Measurements from ENCODE around the gene C2orf72. TPM values are rescaled to one million over a fixed set of nuclear protein-coding genes. Genes with fewer than 3 reads are reported as not detected.
"Not testable (repeated sequence)": the region's sequence is repeated elsewhere in the genome, so short reads cannot be mapped to it uniquely, and the experiment has no call there.

Gene C2orf72
- total RNA-seq, 1 donor from 2014 or later, result 32.4 TPM

- DNase-seq, result peak; percentile 37
Observed at GRCh38 chr2:231015478-231015877, 21.8 kb upstream of the C2orf72 start.

GRCh38 chr2:231015926-231016325, 21.4 kb upstream of the C2orf72 start:
- no peak for DNase-seq

- DNase-seq, result no peak
Observed at GRCh38 chr2:231016566-231017230, 20.6 kb upstream of the C2orf72 start.

GRCh38 chr2:231017231-231017598, 20.1 kb upstream of the C2orf72 start:
- peak; percentile 80 for DNase-seq

- DNase-seq, result no peak
Observed at GRCh38 chr2:231018184-231018583, 19.1 kb upstream of the C2orf72 start.

GRCh38 chr2:231025059-231025458, 12.3 kb upstream of the C2orf72 start:
- not testable (repeated sequence) for DNase-seq

GRCh38 chr2:231028889-231029288, 8.4 kb upstream of the C2orf72 start:
- DNase-seq, result no peak

- DNase-seq, result no peak
Observed at GRCh38 chr2:231029563-231029962, 7.8 kb upstream of the C2orf72 start.

- DNase-seq, result no peak
Observed at GRCh38 chr2:231030725-231031124, 6.6 kb upstream of the C2orf72 start.

- DNase-seq, result no peak
Observed at GRCh38 chr2:231032575-231033140, 4.7 kb upstream of the C2orf72 start.

GRCh38 chr2:231033147-231034132, 3.9 kb upstream of the C2orf72 start:
- no peak for DNase-seq

- DNase-seq, result no peak
Observed at GRCh38 chr2:231034291-231034882, 2.9 kb upstream of the C2orf72 start.

GRCh38 chr2:231036131-231036530, 1.2 kb upstream of the C2orf72 start:
- DNase-seq, result no peak

GRCh38 chr2:231036578-231037106, 681 bp upstream of the C2orf72 start:
- no peak for DNase-seq

GRCh38 chr2:231037731-231038482, 584 bp downstream of the C2orf72 start:
- DNase-seq, result peak; percentile 27

- DNase-seq, result no peak
Observed at GRCh38 chr2:231038483-231039293, 1.4 kb downstream of the C2orf72 start.

GRCh38 chr2:231039294-231039664, 2.0 kb downstream of the C2orf72 start:
- no peak for DNase-seq

- no peak for DNase-seq
Observed at GRCh38 chr2:231039821-231040364, 2.6 kb downstream of the C2orf72 start.

GRCh38 chr2:231041061-231041689, 3.9 kb downstream of the C2orf72 start:
- DNase-seq, result no peak

GRCh38 chr2:231043796-231044195, 6.5 kb downstream of the C2orf72 start:
- no peak for DNase-seq
